H4 (cell line): ENCODE measurements around the gene MAGEB17. TPM values are rescaled to one million over a fixed set of nuclear protein-coding genes. Genes with fewer than 3 reads are reported as not detected.

Source experiments
- DNase-seq: peaks from one replicate; pipeline ENCODE4 v3.0.0-alpha.2; 2015; ENCODE audit warnings: low spot score
- total RNA-seq: library from RNA; depleted of rRNA; stranded (reverse); fragments of >200 nt; shearing (Covaris generic); gene quantifications from 2 replicates; pipeline ENCODE4 v1.2.3, GENCODE V29; 2014; rRNA removed

MAGEB17 gene
- total RNA-seq, 1 experiment from 2014 or later, result not detected

- DNase-seq, result no peak
Measured at GRCh38 chrX:16208601-16209000, 41.3 kb downstream of the MAGEB17 start.

GRCh38 chrX:16210061-16210460, 42.8 kb downstream of the MAGEB17 start:
- DNase-seq, result no peak

GRCh38 chrX:16212024-16212423, 44.7 kb downstream of the MAGEB17 start:
- no peak for DNase-seq

- DNase-seq, result peak; percentile 11
Measured at GRCh38 chrX:16212436-16212835, 45.2 kb downstream of the MAGEB17 start.

GRCh38 chrX:16213961-16214360, 46.7 kb downstream of the MAGEB17 start:
- DNase-seq, result no peak

- no peak for DNase-seq
Measured at GRCh38 chrX:16215660-16216059, 48.4 kb downstream of the MAGEB17 start.

Other genes with a start within 250 kb of the MAGEB17 start
- gene GRPR, start 43.9 kb upstream of the MAGEB17 start, total RNA-seq, result not detected in 2 replicates